Endothelial cell of umbilical vein (primary cell): ENCODE measurements around the gene OR14K1. TPM values are rescaled to one million over a fixed set of nuclear protein-coding genes. Genes with fewer than 3 reads are reported as not detected.

ENCODE experiments used
- BruUV-seq: library from RNA; stranded (reverse); fragments of 400-500 nt; replicated peaks from 2 replicates; lab custom pipeline; 2021; lab: Mats Ljungman, UMichigan
- CTCF ChIA-PET: fragments of 300-600, 350-600 bp; sonication (Branson Sonifier 250); formaldehyde crosslinking; loops from one replicate; lab custom pipeline; 2021; ENCODE audit warnings: antibody characterized with exemption, inconsistent platforms; lab: Charles Lee
- POLR2A ChIA-PET: fragments of 300-600, 350-600 bp; sonication (Branson Sonifier 250); formaldehyde crosslinking; loops from one replicate; lab custom pipeline; 2021; ENCODE audit warnings: antibody characterized with exemption, inconsistent platforms; lab: Charles Lee
- DNase-seq: peaks from one replicate; pipeline ENCODE4 v3.0.0-alpha.2; 2011; ENCODE audit warnings: low read depth, low spot score
- FAIRE-seq: peaks from 2 replicates; lab custom pipeline; 2011; peaks lifted over from hg19 to GRCh38; lab: Jason Lieb, UNC
- H2AFZ ChIP-seq: 2 replicates; pipeline ENCODE4 v1.6.0; 2012; ENCODE audit warnings: low read depth, low read length, control low read depth, inconsistent platforms
- H3K27ac ChIP-seq: 2 replicates; pipeline ENCODE4 v1.5.1; 2011; ENCODE audit warnings: low read depth, mild to moderate bottlenecking, control low read depth, low read length, moderate library complexity; ENCODE audit not compliant: insufficient read depth
- H3K27me3 ChIP-seq, 2 experiments: 2 replicates each; pipeline versions ENCODE4 v1.6.0 to v1.6.1; 2011; ENCODE audit warnings: low read length in 2 of 2, mixed read lengths in 1 of 2; ENCODE audit not compliant: control insufficient read depth in 2 of 2, insufficient read depth in 2 of 2
- H3K36me3 ChIP-seq, 2 experiments: 2 replicates in 1 of 2; 3 replicates in 1 of 2; pipeline ENCODE4 v1.5.1; 2011; ENCODE audit warnings: low read length in 2 of 2, mild to moderate bottlenecking in 1 of 2, moderate library complexity in 1 of 2; ENCODE audit not compliant: control insufficient read depth in 2 of 2, insufficient read depth in 2 of 2; ENCODE audit errors: extremely low read depth in 1 of 2
- H3K4me1 ChIP-seq: 3 replicates; pipeline ENCODE4 v1.5.1; 2011; ENCODE audit warnings: mild to moderate bottlenecking, low read length; ENCODE audit not compliant: control insufficient read depth, insufficient read depth; ENCODE audit errors: extremely low read depth
- H3K4me2 ChIP-seq: 2 replicates; pipeline ENCODE4 v1.6.1; 2011; ENCODE audit warnings: low read length, control low read depth, mixed read lengths; ENCODE audit not compliant: insufficient read depth
- H3K4me3 ChIP-seq, 3 experiments: fragments of 200-600 bp in 1 of 3; sonication (generic), shearing (Covaris generic) in 1 of 3; replicated peaks in 1 of 3; 2 replicates each; pipeline ENCODE4 v1.5.1; 2011 to 2016; ENCODE audit warnings: control low read depth in 3 of 3, low read length in 3 of 3, mild to moderate bottlenecking in 2 of 3, inconsistent platforms in 1 of 3, low read depth in 1 of 3, moderate library complexity in 1 of 3; ENCODE audit not compliant: insufficient read depth in 1 of 3
- H3K79me2 ChIP-seq: 2 replicates; pipeline ENCODE4 v1.6.0; 2012; ENCODE audit warnings: low read length, inconsistent platforms; ENCODE audit not compliant: control insufficient read depth, insufficient read depth
- H3K9ac ChIP-seq: replicated peaks from 2 replicates; pipeline ENCODE3; 2011; ENCODE audit warnings: low read length, control low read depth; ENCODE audit not compliant: insufficient read depth; ENCODE audit errors: extremely low read depth
- H3K9me1 ChIP-seq: replicated peaks from 3 replicates; pipeline ENCODE4 v1.6.0; 2011; ENCODE audit warnings: mild to moderate bottlenecking, low read length; ENCODE audit not compliant: control insufficient read depth, insufficient read depth; ENCODE audit errors: extremely low read depth
- H3K9me3 ChIP-seq: replicated peaks from 2 replicates; pipeline ENCODE4 v1.5.1; 2012; ENCODE audit warnings: low read length, inconsistent platforms; ENCODE audit not compliant: control insufficient read depth, insufficient read depth
- H4K20me1 ChIP-seq: replicated peaks from 2 replicates; pipeline ENCODE3; 2011; ENCODE audit warnings: mild to moderate bottlenecking, low read length; ENCODE audit not compliant: control insufficient read depth, insufficient read depth; ENCODE audit errors: extremely low read depth
- CTCF ChIP-seq, 2 donors: IDR thresholded peaks; 1 replicate in 1 of 2; 2 replicates in 1 of 2; pipeline ENCODE4 v1.5.1; 2011; ENCODE audit warnings: low read length in 2 of 2, mild to moderate bottlenecking in 2 of 2, moderate library complexity in 2 of 2, control low read depth in 1 of 2, inconsistent platforms in 1 of 2, low read depth in 1 of 2; ENCODE audit not compliant: insufficient read depth in 1 of 2; ENCODE audit errors: extremely low read depth in 1 of 2
- EZH2 ChIP-seq: IDR thresholded peaks from 2 replicates; pipeline ENCODE4 v1.6.1; 2012; ENCODE audit warnings: borderline replicate concordance, low read depth, mild to moderate bottlenecking, moderate library complexity, low read length, inconsistent platforms; ENCODE audit not compliant: severe bottlenecking
- FOS ChIP-seq: IDR thresholded peaks from 2 replicates; pipeline ENCODE4 v1.6.1; 2011; ENCODE audit warnings: mild to moderate bottlenecking, low read length, moderate library complexity, borderline replicate concordance; ENCODE audit not compliant: insufficient read depth
- GATA2 ChIP-seq: IDR thresholded peaks from 2 replicates; pipeline ENCODE4 v1.7.0; 2011; ENCODE audit warnings: low read depth, mild to moderate bottlenecking, moderate library complexity, mixed read lengths, low read length; ENCODE audit not compliant: insufficient read length, insufficient read depth
- JUN ChIP-seq: IDR thresholded peaks from 2 replicates; pipeline ENCODE4 v1.6.1; 2011; ENCODE audit warnings: borderline replicate concordance, low read depth; ENCODE audit not compliant: insufficient read length, insufficient read depth
- MAX ChIP-seq: IDR thresholded peaks from 2 replicates; pipeline ENCODE4 v1.6.1; 2011; ENCODE audit not compliant: insufficient read depth, insufficient read length
- MYC ChIP-seq: IDR thresholded peaks from one replicate; pipeline ENCODE4 v1.6.1; 2011; ENCODE audit warnings: mild to moderate bottlenecking, low read depth, low read length
- POLR2A ChIP-seq: IDR thresholded peaks from 2 replicates; pipeline ENCODE4 v1.6.1; 2012; ENCODE audit warnings: low read depth, mild to moderate bottlenecking, control low read depth, low read length
- POLR2AphosphoS5 ChIP-seq: IDR thresholded peaks from 2 replicates; pipeline ENCODE4 v1.6.1; 2012; ENCODE audit warnings: low read depth, mild to moderate bottlenecking, control low read depth, low read length, moderate library complexity; ENCODE audit not compliant: insufficient read depth
- dilution Hi-C: fragments of 300-500 bp; cut with MboI; formaldehyde crosslinking; loops from one replicate; pipeline ENCODE4 v1.15.0; 2019; ENCODE audit warnings: low sequenced_read_pairs; ENCODE audit not compliant: extremely low pct_ligation_motif_present
- intact Hi-C: fragments of 100-400 bp; cut with micrococcal nuclease; formaldehyde crosslinking; loops from one replicate; pipeline ENCODE4 v1.10.0; 2022
- polyA plus RNA-seq, 4 experiments: library from polyadenylated mRNA; depleted of rRNA in 3 of 4; stranded (reverse) in 3 of 4; unstranded in 1 of 4; fragments of >200 nt; gene quantifications; 2 replicates each; pipeline versions ENCODE4 v1.2.1 to v1.2.3, GENCODE V29; 2011 to 2012; ENCODE audit warnings: missing spikeins in 1 of 4
- total RNA-seq: library from RNA; stranded (reverse); gene quantifications from 2 replicates; pipeline ENCODE4 v1.2.3, GENCODE V29; 2021

Gene OR14K1
- total and polyA plus RNA-seq, 2 donors (not counting 3 experiments of a cell fraction or from before 2014, with no cell fraction given) = not detected

GRCh38 chr1:247746391-247746935 is 8.0 kb downstream of the OR14K1 start:
- intact Hi-C loops = no loop called here

More at GRCh38 chr1:247746391-247746935, 8.0 kb downstream of the OR14K1 start:
- Histone ChIP-seq H3K9ac (no peak overlapping the region), H3K79me2 (no peaks in the 10 kb centered on the region), H3K36me3 (no peaks in the 10 kb centered on the region), H3K4me1 (no peaks in the 10 kb centered on the region), H3K27ac (no peak overlapping the region), H3K4me3 (no peak overlapping the region), H4K20me1 (no peaks in the 10 kb centered on the region), H3K9me1 (no peaks in the 10 kb centered on the region), H3K4me2 (no peak overlapping the region), H2AFZ (no peak overlapping the region), H3K9me3 (peaks cover 6% of the 10 kb centered on the region), H3K27me3 (no peaks in the 10 kb centered on the region)
- ChIA-PET POLR2A (no interaction called here), CTCF (no interaction called here)
- no peak for FAIRE-seq
- TF ChIP-seq POLR2AphosphoS5 (no peak), MAX (no peak), EZH2 (no peak), JUN (no peak), POLR2A (no peak), GATA2 (no peak), CTCF (IDR thresholded peaks at IDR 0.05; ENCODE audit: extremely low read depth in 1 of 2, insufficient read depth in 1 of 2, low read depth in 1 of 2, low read length in 2 of 2) (no peak), FOS (no peak), MYC (no peak)
- dilution Hi-C loops = no loop called here
- DNase-seq = no peak
- no TSS peak for BruUV-seq
